ENCODE results near the gene VWDE.

GRCh38 chr7:12373580-12374263, 29.9 kb downstream of the VWDE start:
- no peak for TF ChIP-seq CTCF (IDR thresholded peaks at IDR 0.05; ENCODE audit: control extremely low read depth in 1 of 3, insufficient read depth in 1 of 3, low read depth in 1 of 3, low read length in 3 of 3)
- no peak for TF ChIP-seq POLR2A (IDR thresholded peaks at IDR 0.05; ENCODE audit: control extremely low read depth in 1 of 2, low read depth in 2 of 2, low read length in 2 of 2)
- TF ChIP-seq MAX (IDR thresholded peaks at IDR 0.05): no peak
- TF ChIP-seq JUND (IDR thresholded peaks at IDR 0.05; ENCODE audit: low read length): no peak
- no peak for TF ChIP-seq FOSL1 (IDR thresholded peaks at IDR 0.05; ENCODE audit: insufficient read depth, low read depth, low read length)
- TF ChIP-seq NANOG (IDR thresholded peaks at IDR 0.05; ENCODE audit: insufficient read depth, low read depth, low read length, poor library complexity, severe bottlenecking): no peak
- TF ChIP-seq ATF3 (IDR thresholded peaks at IDR 0.05; ENCODE audit: insufficient read depth, low read depth, low read length): no peak
- TF ChIP-seq CHD1 (IDR thresholded peaks at IDR 0.05; ENCODE audit: low read depth, low read length): no peak
- TF ChIP-seq TAF1 (IDR thresholded peaks at IDR 0.05; ENCODE audit: low read depth, low read length): no peak
- no peak for TF ChIP-seq POLR2AphosphoS5 (IDR thresholded peaks at IDR 0.05; ENCODE audit: low read depth, low read length)
- TF ChIP-seq CREB1 (IDR thresholded peaks at IDR 0.05): no peak

Measured in H1 (cell line).